ENCODE results near the gene RNASE7. TPM values are rescaled to one million over a fixed set of nuclear protein-coding genes. Genes with fewer than 3 reads are reported as not detected.
A peak's percentile ranks its signal among the peaks of the same experiment; 100 is the strongest.

Gene RNASE7
- total RNA-seq, 1 donor from 2014 or later, result not detected

DNA sequence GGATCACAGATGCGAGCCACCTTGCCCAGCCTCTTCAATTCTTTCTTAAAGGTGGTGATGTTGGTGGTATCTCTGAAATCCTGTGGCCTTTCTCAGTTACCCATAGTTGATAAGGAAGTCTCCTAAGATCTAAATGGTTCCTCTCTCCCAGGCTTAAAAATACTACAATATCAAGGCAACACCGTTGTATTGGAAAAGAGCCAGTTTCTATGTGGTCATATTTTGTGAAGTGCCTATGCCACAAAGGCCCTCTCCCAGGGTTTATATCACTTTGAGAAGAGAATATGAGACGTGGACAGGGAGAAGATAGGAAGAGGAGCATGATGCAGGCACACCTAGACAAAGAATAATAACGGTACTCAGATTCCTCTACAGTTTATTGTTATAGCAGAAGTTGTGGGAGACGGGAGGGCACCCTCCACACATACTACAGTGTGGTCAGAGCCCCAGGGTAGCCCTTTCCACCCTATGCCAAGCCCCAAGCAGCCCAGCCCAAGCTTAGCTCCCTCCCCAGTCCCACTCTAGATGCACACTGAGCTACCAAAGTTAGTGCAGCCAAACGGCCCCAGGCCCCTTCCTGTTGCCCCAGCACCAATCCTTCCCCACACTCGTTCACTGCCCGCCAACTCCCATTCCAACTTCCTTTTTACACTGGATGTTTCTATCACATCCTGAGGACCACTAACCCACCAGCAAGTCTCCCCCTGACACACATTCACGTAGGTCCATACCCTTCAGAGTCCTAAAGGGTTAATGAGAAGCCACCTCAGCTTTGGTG, 25.6 kb upstream of the RNASE7 start:
- DNase-seq, result no peak
- H3K27ac Mint-ChIP-seq, result no peak overlapping the region
- H3K4me3 Mint-ChIP-seq, result no peak overlapping the region
- peaks cover 2% of the 10 kb centered on the region for H3K4me1 Mint-ChIP-seq
- peaks cover 30% of the 10 kb centered on the region for H3K27me3 Mint-ChIP-seq
- H3K9me3 Mint-ChIP-seq, result no peaks in the 10 kb centered on the region
- no peaks in the 10 kb centered on the region for H3K36me3 Mint-ChIP-seq (ENCODE audit: low read depth)
- intact Hi-C loops (cut with micrococcal nuclease), result no loop called here

DNA sequence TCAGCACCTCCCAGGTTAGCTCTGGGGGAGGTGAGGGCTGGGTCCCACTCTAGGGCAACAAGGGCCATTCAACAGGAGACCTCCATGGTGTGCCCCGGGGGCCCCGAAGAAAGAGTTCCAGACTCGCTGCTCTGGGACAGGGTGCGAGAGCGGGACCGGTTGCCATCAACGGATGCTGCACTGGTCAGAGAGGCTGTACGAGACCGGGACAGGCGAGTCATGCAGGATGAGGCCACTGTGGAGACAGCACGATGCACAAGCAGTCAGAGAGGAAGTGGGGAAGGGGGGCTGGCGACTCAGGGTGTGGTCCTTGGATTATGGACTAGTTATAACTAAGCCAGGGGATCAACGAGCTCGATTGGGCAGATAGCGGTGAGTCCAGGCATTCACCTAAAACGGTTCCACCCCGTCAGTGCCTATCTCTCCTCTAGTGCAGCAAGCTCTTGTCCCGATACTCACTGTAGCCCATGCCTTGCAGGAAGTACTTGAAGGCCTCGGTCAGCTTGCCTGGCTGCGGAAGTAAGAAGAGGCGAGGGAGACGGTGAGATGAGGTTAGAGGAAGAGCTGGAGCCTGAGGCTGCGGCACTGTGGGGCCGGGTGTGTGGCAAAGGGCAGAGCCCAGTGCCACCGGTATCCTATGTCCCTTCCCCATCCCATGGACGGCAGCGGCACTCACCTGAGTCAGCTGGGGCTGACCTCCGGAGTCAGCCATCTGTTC, 24.5 kb upstream of the RNASE7 start:
- no peak for DNase-seq
- Mint-ChIP-seq H3K27ac (no peak overlapping the region), H3K36me3 (ENCODE audit: low read depth) (no peaks in the 10 kb centered on the region), H3K4me1 (peaks cover 4% of the 10 kb centered on the region), H3K27me3 (peaks cover 31% of the 10 kb centered on the region), H3K4me3 (no peak overlapping the region), H3K9me3 (no peaks in the 10 kb centered on the region)
- intact Hi-C loops (cut with micrococcal nuclease), result no loop called here

DNA sequence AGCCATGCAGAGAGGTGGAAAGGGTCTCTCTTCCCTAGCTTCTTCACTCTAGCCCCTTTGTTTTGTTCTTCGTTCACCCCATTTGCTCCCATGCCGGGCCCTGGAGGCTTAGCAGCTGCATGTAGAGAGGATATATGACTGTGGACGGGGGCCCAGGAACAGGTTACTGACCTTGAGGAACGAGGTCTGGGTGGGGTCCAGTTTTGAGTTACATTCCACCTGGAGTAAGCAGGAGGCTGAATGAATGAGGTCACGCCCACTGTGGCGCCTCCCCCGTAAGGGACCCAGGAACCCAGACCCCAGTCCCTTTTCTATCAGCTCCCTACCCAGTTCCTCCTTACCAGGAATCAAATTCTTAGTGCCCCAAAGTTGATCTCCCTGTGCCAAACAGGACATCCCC, 23.9 kb upstream of the RNASE7 start:
- DNase-seq, result no peak
- no peaks in the 10 kb centered on the region for H3K9me3 Mint-ChIP-seq
- peaks cover 34% of the 10 kb centered on the region for H3K27me3 Mint-ChIP-seq
- intact Hi-C loops (cut with micrococcal nuclease), result no loop called here
- H3K4me3 Mint-ChIP-seq, result no peak overlapping the region
- H3K27ac Mint-ChIP-seq, result no peak overlapping the region
- H3K36me3 Mint-ChIP-seq (ENCODE audit: low read depth), result no peaks in the 10 kb centered on the region
- H3K4me1 Mint-ChIP-seq, result peaks cover 6% of the 10 kb centered on the region

DNA sequence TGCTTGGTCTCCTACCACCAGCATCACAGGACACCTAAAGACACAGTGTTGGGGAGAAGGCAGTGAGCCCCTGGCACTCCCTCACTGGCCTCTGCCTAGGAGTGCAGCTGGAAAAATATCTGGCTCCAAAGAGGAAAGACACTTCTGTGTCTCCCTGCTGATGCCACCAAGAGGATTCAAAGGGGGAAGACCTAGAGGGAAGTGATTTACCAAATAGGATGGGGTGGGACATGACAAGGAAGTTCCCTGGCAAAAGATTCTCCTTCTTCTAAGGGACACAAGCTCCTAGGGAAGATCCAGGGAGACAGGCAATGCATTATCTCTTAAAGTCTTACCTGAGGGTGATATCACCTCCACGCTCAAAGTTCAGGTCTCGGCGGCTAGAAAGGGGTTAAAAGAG, 23.4 kb upstream of the RNASE7 start:
- no peak overlapping the region for H3K4me3 Mint-ChIP-seq
- intact Hi-C loops (cut with micrococcal nuclease), result no loop called here
- no peak for DNase-seq
- H3K27me3 Mint-ChIP-seq, result peaks cover 39% of the 10 kb centered on the region
- H3K9me3 Mint-ChIP-seq, result no peaks in the 10 kb centered on the region
- H3K4me1 Mint-ChIP-seq, result peaks cover 7% of the 10 kb centered on the region
- no peak overlapping the region for H3K27ac Mint-ChIP-seq
- no peaks in the 10 kb centered on the region for H3K36me3 Mint-ChIP-seq (ENCODE audit: low read depth)

DNA sequence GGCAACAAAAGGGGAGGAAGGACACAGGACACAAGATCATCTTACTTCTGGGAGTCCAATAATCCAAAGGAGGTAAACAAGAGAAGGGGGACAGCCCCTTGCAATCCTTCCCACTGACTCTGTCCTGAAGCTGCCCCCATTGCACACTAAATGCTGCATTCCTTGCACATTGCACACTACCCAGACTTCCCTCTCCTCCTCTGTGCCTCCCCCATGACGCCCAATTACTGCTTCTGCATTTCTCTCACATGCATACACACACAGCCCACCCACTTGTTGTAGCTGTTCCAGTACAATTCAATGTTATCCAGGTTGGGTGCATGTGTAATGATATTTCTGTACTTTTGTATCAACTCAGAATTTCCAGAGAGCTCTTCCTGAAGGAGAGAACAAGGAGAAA, 22.8 kb upstream of the RNASE7 start:
- intact Hi-C loops (cut with micrococcal nuclease), result no loop called here
- no peaks in the 10 kb centered on the region for H3K9me3 Mint-ChIP-seq
- peaks cover 42% of the 10 kb centered on the region for H3K27me3 Mint-ChIP-seq
- DNase-seq, result no peak
- H3K4me3 Mint-ChIP-seq, result no peak overlapping the region
- H3K36me3 Mint-ChIP-seq (ENCODE audit: low read depth), result no peaks in the 10 kb centered on the region
- peaks cover 13% of the 10 kb centered on the region for H3K4me1 Mint-ChIP-seq
- H3K27ac Mint-ChIP-seq, result no peak overlapping the region

DNA sequence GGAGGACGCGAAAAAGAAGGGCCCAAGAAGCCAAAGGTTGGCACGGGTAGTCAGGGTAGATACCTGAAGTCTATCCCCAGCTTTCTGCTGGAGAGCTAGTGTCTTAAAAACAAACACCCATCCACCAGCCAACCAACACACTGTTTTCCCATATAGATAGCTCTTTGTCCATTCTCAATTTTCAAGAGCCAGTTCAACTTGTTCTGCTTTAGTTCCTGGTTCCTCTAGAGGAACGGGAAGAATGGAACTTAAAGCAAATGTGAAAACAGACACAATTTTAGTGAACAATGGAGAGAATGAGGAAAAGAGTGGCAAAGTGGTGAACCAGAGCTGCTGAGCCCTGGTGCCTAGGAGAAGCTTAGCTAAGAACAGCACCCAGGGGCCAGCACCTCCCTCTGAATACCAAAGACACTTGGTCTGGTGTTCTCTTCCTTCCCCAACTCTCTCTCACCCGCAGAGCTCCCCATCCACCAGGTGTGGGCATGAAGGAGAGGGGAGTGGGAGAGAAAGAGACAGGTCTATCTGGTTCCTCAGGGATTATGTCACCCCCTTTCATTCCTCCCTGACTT, 21.1 kb upstream of the RNASE7 start:
- H3K4me1 Mint-ChIP-seq, result peaks cover 15% of the 10 kb centered on the region
- intact Hi-C loops (cut with micrococcal nuclease), result no loop called here
- no peaks in the 10 kb centered on the region for H3K36me3 Mint-ChIP-seq (ENCODE audit: low read depth)
- H3K9me3 Mint-ChIP-seq, result no peaks in the 10 kb centered on the region
- H3K27ac Mint-ChIP-seq, result no peak overlapping the region
- no peak for DNase-seq
- no peak overlapping the region for H3K4me3 Mint-ChIP-seq
- peaks cover 41% of the 10 kb centered on the region for H3K27me3 Mint-ChIP-seq

DNA sequence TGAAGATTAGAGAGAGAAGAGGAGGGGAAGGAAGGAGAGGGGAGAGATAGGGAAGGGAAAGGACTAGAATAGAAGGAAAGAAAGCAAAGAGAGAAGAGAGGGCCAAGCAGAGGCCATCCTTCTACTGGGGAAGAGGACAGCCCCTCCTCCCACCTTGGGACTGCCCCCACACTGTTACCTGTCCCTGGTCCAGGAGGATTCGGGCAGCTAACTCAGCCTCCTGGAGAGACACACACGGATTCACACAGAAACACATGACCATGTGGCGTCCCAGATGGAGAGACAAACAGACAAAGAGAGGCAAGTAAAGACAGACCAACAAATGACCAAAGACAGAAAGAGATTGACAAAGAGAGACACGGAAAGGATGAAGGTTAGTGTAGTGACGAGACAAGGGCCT, 19.5 kb upstream of the RNASE7 start:
- no peaks in the 10 kb centered on the region for H3K36me3 Mint-ChIP-seq (ENCODE audit: low read depth)
- H3K27me3 Mint-ChIP-seq, result peaks cover 46% of the 10 kb centered on the region
- H3K4me3 Mint-ChIP-seq, result no peak overlapping the region
- H3K4me1 Mint-ChIP-seq, result peaks cover 15% of the 10 kb centered on the region
- DNase-seq, result no peak
- no peaks in the 10 kb centered on the region for H3K9me3 Mint-ChIP-seq
- intact Hi-C loops (cut with micrococcal nuclease), result no loop called here
- no peak overlapping the region for H3K27ac Mint-ChIP-seq

DNA sequence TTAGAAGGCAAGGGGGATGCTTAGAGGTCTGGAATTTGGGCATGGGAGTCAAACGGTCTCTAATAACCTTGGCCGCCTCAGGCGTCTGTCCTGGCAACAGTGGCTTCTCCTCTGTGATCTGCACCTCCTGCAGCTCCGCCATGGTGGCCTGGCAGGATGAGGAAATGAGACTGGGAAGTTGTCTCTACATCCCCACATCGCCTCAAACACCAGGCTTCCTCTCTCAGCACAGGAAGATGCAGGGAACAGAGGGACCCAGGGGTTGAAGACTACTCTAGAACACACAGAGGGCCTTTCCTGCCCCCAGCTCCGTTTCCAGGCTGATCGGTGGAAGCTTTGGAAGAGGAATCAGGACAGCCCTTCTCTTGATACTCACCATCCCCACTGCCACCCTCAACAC, 19.0 kb upstream of the RNASE7 start:
- Mint-ChIP-seq H3K4me1 (peaks cover 15% of the 10 kb centered on the region), H3K27me3 (peaks cover 46% of the 10 kb centered on the region), H3K27ac (no peak overlapping the region), H3K9me3 (no peaks in the 10 kb centered on the region), H3K36me3 (ENCODE audit: low read depth) (no peaks in the 10 kb centered on the region), H3K4me3 (no peak overlapping the region)
- intact Hi-C loops (cut with micrococcal nuclease), result no loop called here
- no peak for DNase-seq

DNA sequence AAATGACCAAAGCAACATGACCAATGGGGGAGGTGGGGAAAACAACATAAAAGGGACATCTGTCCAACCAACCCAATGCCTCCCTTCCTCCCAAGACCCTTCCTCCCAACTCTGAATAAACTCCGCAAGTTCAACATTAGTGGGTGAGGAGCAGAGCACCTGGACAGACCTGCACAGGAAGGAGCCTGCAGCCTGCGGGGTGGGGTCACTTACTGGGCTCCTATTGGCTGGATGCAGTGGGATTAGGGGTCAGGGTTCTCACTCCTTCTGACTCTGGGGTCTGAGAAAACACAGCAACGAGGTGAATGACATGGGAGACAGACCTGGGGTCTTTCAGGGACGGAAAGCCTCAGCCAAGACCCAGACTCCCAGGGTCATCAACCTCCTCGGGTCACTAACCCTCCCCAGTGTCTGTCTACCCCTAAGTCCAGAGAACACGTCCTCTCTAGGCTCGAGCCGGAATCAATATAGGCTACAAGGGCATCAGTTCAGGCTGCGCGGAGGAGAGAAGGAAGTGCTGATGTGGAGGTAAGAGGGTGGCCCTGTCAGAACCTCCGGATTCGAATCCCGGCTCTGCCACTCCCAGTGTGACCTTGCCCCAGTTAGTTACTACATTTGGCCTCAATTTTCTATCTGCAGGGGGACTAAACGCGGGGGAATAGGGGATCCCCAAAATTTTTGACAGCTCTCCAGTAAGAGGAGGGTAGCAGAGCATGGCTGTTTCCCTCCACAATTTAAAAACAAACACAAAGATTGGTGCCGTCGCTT, 18.2 kb upstream of the RNASE7 start:
- Mint-ChIP-seq H3K4me3 (peak overlapping the region; percentile 81), H3K27me3 (peaks cover 46% of the 10 kb centered on the region), H3K36me3 (ENCODE audit: low read depth) (no peaks in the 10 kb centered on the region), H3K4me1 (peaks cover 15% of the 10 kb centered on the region), H3K9me3 (no peaks in the 10 kb centered on the region), H3K27ac (no peak overlapping the region)
- peak; percentile 66 for DNase-seq
- intact Hi-C loops (cut with micrococcal nuclease), result no loop called here

DNA sequence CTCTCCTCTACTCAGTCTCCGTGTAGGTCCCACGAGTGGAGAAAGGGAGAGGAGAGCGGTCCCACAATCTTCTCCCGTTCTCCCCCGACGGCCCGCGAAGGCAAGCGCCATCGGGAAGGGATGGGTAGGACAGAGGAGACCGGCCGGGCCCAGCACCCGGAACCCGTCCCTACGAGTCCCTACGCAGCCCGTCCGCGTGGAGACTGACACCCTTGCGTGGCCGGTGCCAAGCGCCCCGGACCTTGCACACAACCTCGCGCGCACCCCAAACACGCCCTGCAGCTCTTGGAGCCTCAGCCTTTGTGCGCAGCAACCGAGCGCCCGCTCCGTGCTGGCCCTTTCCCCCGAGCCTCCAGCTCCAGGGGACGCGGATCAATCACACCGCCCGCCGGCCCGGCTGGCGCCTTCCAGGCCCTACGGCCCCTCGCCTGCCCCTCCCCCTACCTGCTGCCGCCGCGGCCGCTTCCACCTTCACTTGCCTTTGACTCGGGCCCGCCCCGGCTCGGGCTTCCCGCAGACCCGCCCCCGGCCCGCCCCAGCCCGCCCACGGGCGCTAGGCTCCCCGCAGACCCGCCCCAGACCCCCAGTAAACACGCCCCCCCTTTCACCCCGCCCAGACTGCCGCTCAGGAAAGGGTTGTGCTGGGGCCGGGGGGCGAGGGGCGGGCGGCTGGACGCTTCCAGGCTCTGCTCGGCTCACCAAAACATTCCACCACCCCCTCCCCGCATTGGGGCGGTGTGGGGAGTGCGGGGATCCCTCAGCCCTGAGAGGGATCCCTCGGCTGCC, 17.4 kb upstream of the RNASE7 start, which contains the start of gene NDRG2:
Gene NDRG2 (minus strand): TSS at position 477 of the 786 bp plus-strand sequence. CDS start 1,746 bp downstream, outside the sequence.
- no peaks in the 10 kb centered on the region for H3K36me3 Mint-ChIP-seq (ENCODE audit: low read depth)
- peak within 1 kb of the TSS; percentile 82 for H3K4me3 Mint-ChIP-seq
- DNase-seq, result peak; percentile 90
- H3K27ac Mint-ChIP-seq, result no peak within 1 kb of the TSS
- H3K27me3 Mint-ChIP-seq, result peaks cover 44% of the 10 kb centered on the region
- H3K9me3 Mint-ChIP-seq, result no peaks in the 10 kb centered on the region
- H3K4me1 Mint-ChIP-seq, result peaks cover 15% of the 10 kb centered on the region
- intact Hi-C loops (cut with micrococcal nuclease), result loop anchor here (5.0 kb wide), 1 partner anchor 43 kb away; no protein-coding TSS in a partner anchor

DNA sequence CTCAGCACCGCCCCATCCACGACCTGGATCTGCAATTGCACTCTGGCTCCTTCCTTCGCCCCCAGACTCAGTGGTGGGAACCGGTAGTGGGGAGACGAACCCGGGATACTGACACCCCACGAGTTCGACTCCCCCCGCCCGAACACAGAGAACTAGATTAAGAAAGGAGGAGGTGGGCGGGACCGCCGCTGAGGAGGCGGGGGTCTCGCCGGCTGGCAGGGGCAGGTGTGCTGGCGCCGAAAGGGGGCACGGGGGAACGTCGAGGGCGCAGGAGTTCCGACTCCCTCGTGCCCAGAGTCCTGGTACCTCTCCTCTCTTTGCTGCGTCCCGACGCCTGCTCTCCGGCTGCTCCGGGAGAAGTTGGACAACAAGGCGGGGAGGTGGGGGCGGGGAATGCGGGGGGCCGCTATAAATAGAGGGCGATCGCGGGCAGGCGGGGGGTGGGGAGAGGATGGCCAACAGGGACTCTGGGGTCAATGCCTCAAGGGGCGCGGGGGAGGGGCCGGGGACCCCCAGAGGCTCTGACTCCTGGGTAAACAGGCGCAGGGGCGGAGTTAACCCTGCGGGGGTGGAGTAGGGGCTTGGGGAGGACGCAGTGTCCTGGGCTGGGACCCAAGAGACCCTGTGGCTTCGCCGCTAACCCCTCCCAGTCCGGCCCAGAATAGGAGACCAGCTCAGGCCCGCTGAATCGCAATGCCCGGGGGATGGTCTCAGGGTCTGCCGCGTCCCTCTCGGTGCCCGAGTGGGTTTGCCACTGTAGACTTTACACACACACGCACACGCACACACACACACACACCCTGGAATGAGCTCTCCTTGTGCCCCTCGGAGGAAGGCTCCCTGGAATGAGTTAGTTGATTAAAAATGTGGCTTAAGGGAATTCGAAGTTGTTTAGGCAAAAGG, 16.5 kb upstream of the RNASE7 start:
- intact Hi-C loops (cut with micrococcal nuclease), result loop anchor here (5.0 kb wide), 1 partner anchor 42 kb away; no protein-coding TSS in a partner anchor
- DNase-seq, result no peak
- Mint-ChIP-seq H3K9me3 (no peaks in the 10 kb centered on the region), H3K4me1 (peaks cover 15% of the 10 kb centered on the region), H3K27ac (no peak overlapping the region), H3K36me3 (ENCODE audit: low read depth) (no peaks in the 10 kb centered on the region), H3K27me3 (peaks cover 44% of the 10 kb centered on the region), H3K4me3 (peak overlapping the region; percentile 82)

DNA sequence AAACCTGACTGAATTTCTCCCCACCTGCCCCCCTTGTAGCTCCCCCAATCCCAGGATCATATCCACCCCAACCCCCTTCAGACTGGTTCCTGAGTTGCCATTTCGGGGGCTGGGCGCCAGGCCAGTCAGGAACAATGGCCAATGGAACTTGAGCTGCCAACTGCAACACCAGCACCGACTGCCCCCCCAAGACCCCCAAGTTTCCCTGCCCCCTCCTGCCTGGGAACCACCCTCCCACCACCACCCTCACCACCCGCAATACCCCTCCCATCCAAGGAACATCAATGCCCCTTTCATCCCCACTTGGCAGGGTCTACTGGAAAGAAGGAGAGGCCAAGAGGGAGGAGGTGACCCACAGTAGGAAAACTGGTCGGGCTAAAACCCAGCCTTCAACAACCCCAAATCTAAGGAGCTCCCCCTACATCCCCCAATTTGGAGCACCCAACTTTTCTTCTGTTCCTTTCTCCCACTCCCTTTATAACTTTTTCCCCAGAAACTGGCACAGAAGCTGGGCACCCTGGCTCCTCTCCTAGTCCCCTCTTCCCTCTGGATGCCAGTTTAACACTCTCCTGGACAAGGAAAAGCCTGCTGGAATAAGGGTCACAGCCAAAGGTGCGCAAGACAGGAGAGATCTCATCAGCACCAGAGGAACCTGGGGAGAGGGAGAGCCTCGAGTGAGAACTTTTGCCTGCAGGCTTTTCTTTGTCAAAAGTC, 15.7 kb upstream of the RNASE7 start:
- H3K4me1 Mint-ChIP-seq, result peaks cover 15% of the 10 kb centered on the region
- no peak for DNase-seq
- intact Hi-C loops (cut with micrococcal nuclease), result loop anchor here (5.0 kb wide), 1 partner anchor 41 kb away; no protein-coding TSS in a partner anchor
- H3K27ac Mint-ChIP-seq, result no peak overlapping the region
- peak overlapping the region; percentile 36 for H3K4me3 Mint-ChIP-seq
- H3K36me3 Mint-ChIP-seq (ENCODE audit: low read depth), result no peaks in the 10 kb centered on the region
- peaks cover 43% of the 10 kb centered on the region for H3K27me3 Mint-ChIP-seq
- H3K9me3 Mint-ChIP-seq, result no peaks in the 10 kb centered on the region
